IPS-18a (cell line): ENCODE measurements around the gene CACNG6.
"Not testable (repeated sequence)": the region's sequence is repeated elsewhere in the genome, so short reads cannot be mapped to it uniquely, and the experiment has no call there.

Source experiments
- H3K27ac ChIP-seq: one replicate; pipeline ENCODE4 v1.5.1; 2013; ENCODE audit warnings: low read length
- H3K27me3 ChIP-seq: one replicate; pipeline ENCODE4 v1.6.1; 2013; ENCODE audit warnings: mild to moderate bottlenecking, low read length; ENCODE audit not compliant: control insufficient read depth, insufficient read depth
- H3K36me3 ChIP-seq: one replicate; pipeline ENCODE4 v1.6.1; 2013; ENCODE audit warnings: low read depth, low read length; ENCODE audit not compliant: control insufficient read depth
- H3K4me1 ChIP-seq: one replicate; pipeline ENCODE4 v1.6.1; 2013; ENCODE audit warnings: low read depth, low read length; ENCODE audit not compliant: control insufficient read depth
- H3K4me3 ChIP-seq: one replicate; pipeline ENCODE4 v1.5.1; 2013; ENCODE audit warnings: low read length
- H3K9ac ChIP-seq: one replicate; pipeline ENCODE4 v1.6.1; 2013; ENCODE audit warnings: mild to moderate bottlenecking, low read length, moderate library complexity
- H3K9me3 ChIP-seq: one replicate; pipeline ENCODE4 v1.6.1; 2013; ENCODE audit warnings: low read depth, low read length; ENCODE audit not compliant: control insufficient read depth

Gene CACNG6

DNA sequence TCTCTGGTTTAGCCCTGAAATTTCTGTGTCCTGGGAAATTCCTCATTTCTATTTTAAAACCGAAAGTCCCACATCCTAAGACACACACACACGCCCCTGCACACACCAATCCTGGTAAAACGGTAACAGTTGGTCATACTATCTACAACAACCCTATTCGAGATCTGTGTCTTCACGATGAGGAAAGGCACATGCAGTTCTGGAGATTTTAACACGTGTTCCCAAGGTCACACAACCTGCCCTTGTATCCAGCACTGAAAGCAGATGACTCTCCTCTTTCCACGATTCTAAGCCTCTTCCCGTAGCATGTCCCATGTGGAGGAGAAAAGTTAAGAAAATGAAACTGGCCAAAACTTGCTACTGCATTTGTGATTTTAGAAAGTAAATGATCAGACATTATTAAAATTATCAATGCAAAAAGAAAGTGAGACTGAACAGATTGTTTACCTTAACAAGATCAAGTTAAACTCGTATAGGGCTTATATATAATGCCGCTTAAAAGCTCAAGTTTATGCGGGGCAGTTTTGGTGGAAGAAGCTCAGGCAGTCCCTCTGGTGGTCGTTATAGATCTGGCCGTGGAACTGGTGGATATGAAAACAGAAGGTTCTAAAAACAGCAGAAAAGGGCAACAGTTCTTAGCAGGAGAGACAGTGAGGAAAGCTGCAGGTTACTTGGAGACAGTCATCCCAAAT is 39.6 kb downstream of the CACNG6 start:
- Histone ChIP-seq H3K4me1 (peaks cover 20% of the 10 kb centered on the region), H3K9ac (no peak overlapping the region), H3K36me3 (no peaks in the 10 kb centered on the region), H3K9me3 (no peaks in the 10 kb centered on the region), H3K4me3 (no peak overlapping the region), H3K27ac (no peak overlapping the region), H3K27me3 (no peaks in the 10 kb centered on the region)

DNA sequence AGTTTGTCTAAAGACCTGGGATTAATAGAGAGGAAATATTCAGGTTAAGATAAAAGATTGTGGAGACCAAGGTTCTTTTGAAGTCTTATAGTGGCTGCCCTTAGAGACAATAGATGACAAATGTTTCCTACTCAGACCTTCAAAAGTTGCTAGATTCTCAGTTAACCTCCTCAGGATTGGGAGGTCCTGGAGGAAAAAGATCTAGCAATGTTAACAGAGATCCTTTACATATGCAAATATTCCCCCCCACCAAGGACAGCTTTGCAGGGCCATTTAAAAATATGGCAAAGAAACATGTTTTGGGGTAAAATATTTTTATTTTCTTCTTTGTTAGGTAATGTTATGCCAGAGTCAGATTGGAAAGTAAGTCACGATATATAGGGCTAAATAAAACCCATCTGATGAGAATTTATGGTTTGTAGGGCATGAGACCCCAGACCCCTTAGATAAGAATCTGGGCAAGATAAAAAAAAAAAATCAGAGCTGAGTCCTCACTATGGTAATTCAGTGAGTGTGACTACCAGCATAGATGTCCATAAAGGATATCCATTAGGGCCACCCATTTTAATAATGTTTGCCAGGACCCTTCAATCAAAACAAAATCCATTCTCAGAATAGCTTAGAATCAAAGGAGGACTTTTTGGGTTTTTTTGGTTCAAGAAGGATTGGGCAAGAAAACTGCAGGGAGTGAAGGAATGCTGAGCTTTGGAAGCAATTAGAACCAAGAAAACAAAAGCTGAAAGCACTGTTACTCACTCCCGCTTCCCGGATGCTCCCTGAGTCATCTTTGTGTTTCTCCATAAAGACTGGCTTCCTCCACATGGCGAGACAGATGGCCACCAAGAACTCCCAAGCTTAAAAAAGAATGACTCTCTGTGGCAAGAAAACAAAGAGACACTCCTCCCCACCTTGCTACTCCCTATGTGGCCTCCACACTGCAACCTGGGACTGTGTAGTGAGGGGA is 44.1 kb downstream of the CACNG6 start:
- Histone ChIP-seq H3K27me3 (no peaks in the 10 kb centered on the region), H3K36me3 (no peaks in the 10 kb centered on the region), H3K9me3 (no peaks in the 10 kb centered on the region), H3K9ac (peak overlapping the region; percentile 44), H3K4me1 (peaks cover 27% of the 10 kb centered on the region), H3K27ac (peak overlapping the region; percentile 71), H3K4me3 (peak overlapping the region; percentile 38)

GRCh38 chr19:54036542-54036941 is 45.1 kb downstream of the CACNG6 start:
- H3K9ac ChIP-seq, H3K27me3 ChIP-seq, H3K9me3 ChIP-seq, H3K36me3 ChIP-seq, H3K4me3 ChIP-seq: not testable (repeated sequence)
- Histone ChIP-seq H3K27ac (peak overlapping the region; percentile 41), H3K4me1 (peaks cover 22% of the 10 kb centered on the region)

- Histone ChIP-seq H3K9me3 (no peaks in the 10 kb centered on the region), H3K27me3 (no peaks in the 10 kb centered on the region), H3K36me3 (no peaks in the 10 kb centered on the region), H3K9ac (no peak overlapping the region), H3K4me1 (peaks cover 24% of the 10 kb centered on the region), H3K27ac (no peak overlapping the region), H3K4me3 (no peak overlapping the region)
Observed at GRCh38 chr19:54040003-54040402, 48.6 kb downstream of the CACNG6 start.

- Histone ChIP-seq H3K4me3 (no peak overlapping the region), H3K36me3 (no peaks in the 10 kb centered on the region), H3K4me1 (peaks cover 14% of the 10 kb centered on the region), H3K27ac (no peak overlapping the region), H3K9me3 (no peaks in the 10 kb centered on the region), H3K9ac (no peak overlapping the region), H3K27me3 (no peaks in the 10 kb centered on the region)
Observed at GRCh38 chr19:54041969-54042606, 50.7 kb downstream of the CACNG6 start.

DNA sequence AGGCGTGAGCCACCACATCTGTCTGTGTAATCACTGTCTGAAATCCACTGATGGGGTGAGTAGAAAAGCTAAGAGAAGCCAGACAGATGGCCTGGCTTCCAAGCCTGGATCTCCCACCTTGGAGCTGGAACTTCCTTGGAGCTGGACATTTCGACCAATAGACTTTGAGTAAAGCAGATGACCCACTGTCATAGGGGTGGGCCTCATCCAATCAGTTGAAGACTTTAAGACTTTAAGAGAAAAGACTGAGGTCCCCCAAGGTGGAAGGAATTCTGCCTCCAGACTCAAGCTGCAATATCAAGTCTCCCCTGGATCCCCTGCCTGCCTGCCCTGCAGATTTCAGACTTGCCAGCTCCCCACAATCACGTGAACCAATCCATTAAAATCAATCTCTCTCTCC is 51.6 kb downstream of the CACNG6 start:
- Histone ChIP-seq H3K4me3 (no peak overlapping the region), H3K9ac (no peak overlapping the region), H3K4me1 (peaks cover 7% of the 10 kb centered on the region), H3K36me3 (no peaks in the 10 kb centered on the region), H3K9me3 (no peaks in the 10 kb centered on the region), H3K27me3 (no peaks in the 10 kb centered on the region), H3K27ac (no peak overlapping the region)

DNA sequence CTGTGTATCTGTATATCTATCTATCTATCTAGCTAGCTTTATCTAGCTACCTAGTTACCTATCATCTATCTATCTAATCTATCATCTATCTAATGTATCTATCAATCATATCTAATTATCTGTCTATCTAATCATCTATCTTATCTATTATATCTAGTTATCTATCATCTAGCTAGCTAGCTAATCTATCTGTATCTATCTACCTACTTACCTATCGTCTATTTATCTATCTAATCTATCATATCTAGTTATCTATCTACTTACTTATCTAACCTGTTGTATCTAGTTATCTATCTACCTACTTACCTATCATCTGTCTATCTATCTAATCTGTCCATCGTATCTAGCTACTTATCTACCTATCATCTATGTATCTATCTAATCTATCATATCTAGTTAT is 54.3 kb downstream of the CACNG6 start:
- Histone ChIP-seq H3K36me3 (no peaks in the 10 kb centered on the region), H3K4me3 (no peak overlapping the region), H3K27me3 (no peaks in the 10 kb centered on the region), H3K9me3 (no peaks in the 10 kb centered on the region), H3K27ac (no peak overlapping the region), H3K9ac (no peak overlapping the region), H3K4me1 (peaks cover 7% of the 10 kb centered on the region)

GRCh38 chr19:54047616-54048015 is 56.2 kb downstream of the CACNG6 start:
- no peak overlapping the region for H3K4me3 ChIP-seq
- H3K36me3 ChIP-seq = no peaks in the 10 kb centered on the region
- H3K9me3 ChIP-seq = no peaks in the 10 kb centered on the region
- H3K27me3 ChIP-seq = no peaks in the 10 kb centered on the region
- no peak overlapping the region for H3K9ac ChIP-seq
- H3K4me1 ChIP-seq = no peaks in the 10 kb centered on the region
- H3K27ac ChIP-seq = no peak overlapping the region
